Middle frontal gyrus (tissue), 1 donor: Measurements from ENCODE around the gene CRLF3.
"Not testable (repeated sequence)": the region's sequence is repeated elsewhere in the genome, so short reads cannot be mapped to it uniquely, and the experiment has no call there.

Source experiments
- DNase-seq: peaks from one replicate; pipeline ENCODE4 v3.0.0-alpha.2; 2015; ENCODE audit warnings: low spot score; ENCODE audit errors: extremely low spot score

The CRLF3 gene

DNA sequence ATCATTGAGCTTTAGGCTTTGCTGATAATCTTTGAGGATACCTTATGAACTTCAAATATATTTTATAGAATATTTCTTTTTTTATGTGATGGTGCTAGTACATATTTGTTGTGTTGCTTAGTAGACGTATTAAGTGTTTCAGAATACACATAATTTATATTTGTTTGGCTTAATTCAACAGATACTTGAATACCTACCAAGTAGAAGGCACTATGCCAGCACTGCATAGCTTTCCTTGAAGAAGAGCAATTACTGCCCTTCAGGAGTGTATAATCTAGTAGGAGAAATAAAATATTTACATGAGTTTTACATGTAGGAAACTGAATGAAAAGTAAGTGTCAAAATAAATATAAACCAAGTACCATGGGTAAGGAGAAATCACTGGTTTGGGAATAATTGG is 81.8 kb downstream of the CRLF3 start:
- DNase-seq: not testable (repeated sequence)

DNA sequence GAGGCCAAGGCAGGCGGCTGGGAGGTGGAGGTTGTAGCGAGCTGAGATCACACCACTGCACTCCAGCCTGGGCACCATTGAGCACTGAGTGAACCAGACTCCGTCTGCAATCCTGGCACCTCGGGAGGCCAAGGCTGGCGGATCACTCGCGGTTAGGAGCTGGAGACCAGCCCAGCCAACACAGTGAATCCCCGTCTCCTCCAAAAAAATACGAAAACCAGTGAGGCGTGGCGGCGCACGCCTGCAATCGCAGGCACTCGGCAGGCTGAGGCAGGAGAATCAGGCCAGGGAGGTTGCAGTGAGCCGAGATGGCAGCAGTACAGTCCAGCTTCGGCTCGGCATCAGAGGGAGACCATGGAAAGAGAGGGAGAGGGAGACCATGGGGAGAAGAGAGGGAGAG is 88.1 kb downstream of the CRLF3 start:
- DNase-seq: not testable (repeated sequence)

DNA sequence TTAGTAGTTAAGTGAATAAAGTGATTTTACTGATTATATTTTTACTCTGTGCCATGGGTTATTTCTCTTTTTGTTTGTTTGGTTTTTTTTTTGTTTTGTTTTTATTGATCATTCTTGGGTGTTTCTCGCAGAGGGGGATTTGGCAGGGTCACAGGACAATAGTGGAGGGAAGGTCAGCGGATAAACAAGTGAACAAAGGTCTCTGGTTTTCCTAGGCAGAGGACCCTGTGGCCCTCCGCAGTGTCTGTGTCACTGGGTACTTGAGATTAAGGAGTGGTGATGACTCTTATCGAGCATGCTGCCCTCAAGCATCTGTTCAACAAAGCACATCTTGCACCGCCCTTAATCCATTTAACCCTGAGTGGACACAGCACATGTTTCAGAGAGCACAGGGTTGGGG is 88.8 kb downstream of the CRLF3 start:
- not testable (repeated sequence) for DNase-seq

DNA sequence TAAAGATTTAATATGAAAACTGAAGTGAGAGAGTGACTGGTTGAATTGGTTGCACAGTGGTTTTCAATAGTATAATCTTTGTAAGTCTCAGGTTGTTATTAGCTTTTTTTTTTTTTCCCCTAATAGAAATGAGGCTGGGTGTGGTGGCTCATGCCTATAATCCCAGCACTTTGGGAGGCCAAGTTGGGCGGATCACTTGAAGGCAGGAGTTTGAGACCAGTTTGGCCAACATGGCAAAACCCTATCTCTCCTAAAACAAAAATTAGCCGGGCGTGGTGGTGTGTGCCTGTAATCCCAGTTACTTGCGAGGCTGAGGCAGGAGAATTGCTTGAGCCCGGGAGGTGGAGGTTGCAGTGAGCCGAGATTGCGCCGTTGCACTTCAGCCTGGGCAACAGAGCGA is 89.3 kb downstream of the CRLF3 start:
- not testable (repeated sequence) for DNase-seq

DNA sequence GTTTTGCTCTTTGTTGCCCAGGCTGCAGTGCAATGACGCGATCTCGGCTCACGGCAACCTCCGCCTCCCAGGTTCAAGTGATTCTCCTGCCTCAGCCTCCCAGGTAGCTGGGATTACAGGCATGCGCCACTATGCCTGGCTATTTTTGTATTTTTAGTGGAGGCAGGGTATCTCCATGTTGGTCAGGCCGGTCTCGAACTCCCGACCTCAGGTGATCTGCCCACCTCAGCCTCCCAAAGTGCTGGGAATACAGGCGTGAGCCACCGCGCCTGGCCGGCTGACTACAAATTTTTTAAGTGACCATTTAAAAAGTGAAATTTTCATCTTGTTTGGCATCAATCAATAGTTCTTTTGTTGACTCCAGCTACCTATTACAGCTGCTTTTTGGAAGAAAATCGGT is 90.3 kb downstream of the CRLF3 start:
- DNase-seq: not testable (repeated sequence)
